Fibroblast of pulmonary artery (primary cell): ENCODE data around the gene NDUFS7.

Source experiments
- DNase-seq: peaks from one replicate; pipeline ENCODE4 v3.0.0-alpha.2; 2010; ENCODE audit warnings: low read depth
- H3K4me3 ChIP-seq: replicated peaks from 2 replicates; pipeline ENCODE4 v1.5.1; 2011; ENCODE audit warnings: low read depth, mild to moderate bottlenecking, control low read depth, low read length, moderate library complexity
- TF ChIP-seq, protein P1 (sequence below): IDR thresholded peaks from 2 replicates; pipeline ENCODE4 v1.5.1; 2011; ENCODE audit warnings: mild to moderate bottlenecking, control low read depth, low read length, inconsistent platforms; ENCODE audit errors: missing control alignments

The NDUFS7 gene

DNA sequence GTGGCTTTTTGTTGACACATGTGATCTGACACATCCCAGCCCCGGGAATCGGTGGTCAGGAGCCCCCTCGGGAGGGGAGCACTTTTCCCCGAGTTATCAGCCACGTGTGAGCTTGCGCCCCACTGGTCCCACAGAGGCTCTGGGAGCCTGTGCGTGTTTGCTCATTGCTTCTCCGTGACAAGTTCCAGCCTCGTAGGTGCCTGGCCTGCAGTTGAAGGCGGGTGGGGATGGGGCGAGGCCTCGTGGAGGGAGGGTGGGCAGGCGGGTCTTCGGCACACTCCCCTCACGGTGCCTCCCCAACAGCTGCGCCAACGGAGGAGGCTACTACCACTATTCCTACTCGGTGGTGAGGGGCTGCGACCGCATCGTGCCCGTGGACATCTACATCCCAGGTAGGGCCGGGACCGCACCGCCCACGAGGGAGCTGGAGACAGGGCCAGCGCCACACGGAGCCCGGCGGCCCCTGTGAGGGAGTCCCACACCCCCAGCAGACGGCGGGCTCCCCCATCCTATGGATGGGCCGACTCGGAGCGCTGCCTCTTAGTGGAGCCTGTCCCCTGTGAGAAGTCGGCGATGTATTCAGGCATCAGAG lies 9.3 kb downstream of the NDUFS7 start:
- DNase-seq, result no peak
- no peak overlapping the region for H3K4me3 ChIP-seq
- TF ChIP-seq, protein P1, sequence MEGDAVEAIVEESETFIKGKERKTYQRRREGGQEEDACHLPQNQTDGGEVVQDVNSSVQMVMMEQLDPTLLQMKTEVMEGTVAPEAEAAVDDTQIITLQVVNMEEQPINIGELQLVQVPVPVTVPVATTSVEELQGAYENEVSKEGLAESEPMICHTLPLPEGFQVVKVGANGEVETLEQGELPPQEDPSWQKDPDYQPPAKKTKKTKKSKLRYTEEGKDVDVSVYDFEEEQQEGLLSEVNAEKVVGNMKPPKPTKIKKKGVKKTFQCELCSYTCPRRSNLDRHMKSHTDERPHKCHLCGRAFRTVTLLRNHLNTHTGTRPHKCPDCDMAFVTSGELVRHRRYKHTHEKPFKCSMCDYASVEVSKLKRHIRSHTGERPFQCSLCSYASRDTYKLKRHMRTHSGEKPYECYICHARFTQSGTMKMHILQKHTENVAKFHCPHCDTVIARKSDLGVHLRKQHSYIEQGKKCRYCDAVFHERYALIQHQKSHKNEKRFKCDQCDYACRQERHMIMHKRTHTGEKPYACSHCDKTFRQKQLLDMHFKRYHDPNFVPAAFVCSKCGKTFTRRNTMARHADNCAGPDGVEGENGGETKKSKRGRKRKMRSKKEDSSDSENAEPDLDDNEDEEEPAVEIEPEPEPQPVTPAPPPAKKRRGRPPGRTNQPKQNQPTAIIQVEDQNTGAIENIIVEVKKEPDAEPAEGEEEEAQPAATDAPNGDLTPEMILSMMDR, result no peak

DNA sequence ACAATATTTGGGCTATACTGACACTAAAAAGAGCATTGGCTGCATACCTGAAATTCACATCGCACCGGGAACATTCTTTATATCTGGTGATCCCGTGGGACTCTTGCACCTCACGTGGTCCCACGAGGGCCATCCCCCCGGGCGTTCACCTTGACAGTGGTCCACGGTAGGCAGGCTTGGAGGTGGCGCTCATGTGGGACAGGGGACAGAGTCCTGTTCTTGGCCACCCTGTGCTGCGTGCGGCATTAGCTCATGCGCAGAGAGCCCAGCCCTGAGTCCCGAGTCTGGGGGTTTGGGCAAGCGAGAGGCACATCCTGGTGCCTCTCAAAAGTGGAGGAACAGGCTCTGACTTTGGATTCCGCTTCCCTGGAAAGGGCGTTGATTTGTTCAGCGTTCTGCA lies 10.1 kb downstream of the NDUFS7 start:
- TF ChIP-seq, protein P1, result no peak
- H3K4me3 ChIP-seq, result no peak overlapping the region
- no peak for DNase-seq

DNA sequence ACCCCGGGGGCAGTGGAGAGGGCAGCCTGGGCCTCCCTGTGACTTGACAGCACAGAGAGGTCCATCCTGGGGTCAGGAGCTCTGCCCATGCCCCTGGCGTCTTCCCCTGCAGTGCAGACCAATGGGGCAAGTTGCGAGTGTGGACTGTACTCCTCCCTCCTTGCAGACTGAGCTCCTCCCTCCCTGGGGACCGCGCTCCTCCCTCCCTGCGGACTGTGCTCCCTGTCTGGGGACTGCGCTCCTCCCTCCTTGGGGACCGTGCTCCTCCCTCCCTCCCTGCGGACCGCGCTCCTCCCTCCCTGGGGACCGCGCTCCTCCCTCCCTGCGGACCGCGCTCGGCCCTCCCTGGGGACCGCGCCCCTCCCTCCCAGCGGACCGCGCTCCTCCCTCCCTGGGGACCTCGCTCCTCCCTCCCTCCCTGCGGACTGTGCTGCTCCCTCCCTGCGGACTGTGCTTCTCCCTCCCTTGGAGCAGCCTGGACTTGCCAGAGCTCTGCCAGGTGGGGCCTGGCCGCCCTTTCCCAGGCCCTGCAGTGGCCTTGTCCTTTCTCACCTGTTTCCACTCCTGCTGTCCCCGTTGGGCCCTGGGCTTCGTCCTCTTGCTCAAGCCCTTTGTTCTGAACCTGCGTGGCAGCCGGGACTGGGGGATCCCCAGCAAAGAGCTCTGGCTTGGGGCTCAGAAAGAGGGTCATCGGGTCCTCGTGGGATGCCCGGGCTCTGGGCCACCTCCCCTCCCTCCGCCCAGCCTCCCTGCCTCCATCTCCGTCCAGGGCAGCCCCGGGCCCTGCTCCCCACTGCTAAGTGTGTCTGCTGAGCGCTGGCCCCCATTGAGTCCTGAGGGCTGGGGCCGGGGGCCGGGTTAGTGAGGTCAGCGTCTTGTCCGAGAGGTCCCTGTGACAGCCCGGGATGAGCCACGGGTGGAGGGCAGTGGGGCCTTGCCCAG lies 10.8 kb downstream of the NDUFS7 start:
- H3K4me3 ChIP-seq, result no peak overlapping the region
- TF ChIP-seq, protein P1, result no peak
- DNase-seq, result no peak

DNA sequence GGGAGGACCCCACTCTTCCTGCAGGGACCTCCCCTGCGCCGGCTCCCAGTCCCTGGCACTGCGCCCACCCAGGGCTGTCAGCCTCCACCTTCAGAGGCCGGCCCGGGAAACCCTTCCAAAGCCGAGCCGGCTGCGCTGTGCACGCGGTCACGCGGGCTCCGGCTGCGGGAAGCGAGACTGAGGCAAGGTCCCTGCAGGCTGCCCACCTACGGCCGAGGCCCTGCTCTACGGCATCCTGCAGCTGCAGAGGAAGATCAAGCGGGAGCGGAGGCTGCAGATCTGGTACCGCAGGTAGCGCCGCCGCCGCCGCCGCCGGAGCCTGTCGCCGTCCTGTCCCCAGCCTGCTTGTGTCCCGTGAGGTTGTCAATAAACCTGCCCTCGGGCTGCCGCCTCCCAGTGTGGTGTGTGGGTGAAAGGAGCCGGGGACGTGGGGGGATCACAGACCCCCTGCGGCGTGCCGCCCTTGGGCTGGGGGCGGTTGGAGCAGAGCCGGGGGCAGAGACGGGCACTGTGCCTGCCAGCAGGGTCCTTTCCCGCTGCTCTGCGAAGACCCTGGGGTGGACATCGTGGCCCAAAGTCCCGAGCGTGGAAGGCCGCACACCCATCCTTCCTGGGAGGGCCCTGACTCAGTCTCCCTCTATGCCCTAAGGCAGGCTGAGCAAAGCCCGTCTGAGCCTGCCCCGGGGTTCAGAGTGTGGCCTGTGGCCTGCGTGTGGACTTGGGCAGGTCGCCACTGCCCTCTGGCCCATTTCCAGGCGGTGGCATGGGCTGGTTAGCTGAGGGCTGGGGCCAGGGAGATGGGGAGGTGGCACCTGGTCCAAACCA lies 11.7 kb downstream of the NDUFS7 start:
- TF ChIP-seq, protein P1, result no peak
- H3K4me3 ChIP-seq, result no peak overlapping the region

DNA sequence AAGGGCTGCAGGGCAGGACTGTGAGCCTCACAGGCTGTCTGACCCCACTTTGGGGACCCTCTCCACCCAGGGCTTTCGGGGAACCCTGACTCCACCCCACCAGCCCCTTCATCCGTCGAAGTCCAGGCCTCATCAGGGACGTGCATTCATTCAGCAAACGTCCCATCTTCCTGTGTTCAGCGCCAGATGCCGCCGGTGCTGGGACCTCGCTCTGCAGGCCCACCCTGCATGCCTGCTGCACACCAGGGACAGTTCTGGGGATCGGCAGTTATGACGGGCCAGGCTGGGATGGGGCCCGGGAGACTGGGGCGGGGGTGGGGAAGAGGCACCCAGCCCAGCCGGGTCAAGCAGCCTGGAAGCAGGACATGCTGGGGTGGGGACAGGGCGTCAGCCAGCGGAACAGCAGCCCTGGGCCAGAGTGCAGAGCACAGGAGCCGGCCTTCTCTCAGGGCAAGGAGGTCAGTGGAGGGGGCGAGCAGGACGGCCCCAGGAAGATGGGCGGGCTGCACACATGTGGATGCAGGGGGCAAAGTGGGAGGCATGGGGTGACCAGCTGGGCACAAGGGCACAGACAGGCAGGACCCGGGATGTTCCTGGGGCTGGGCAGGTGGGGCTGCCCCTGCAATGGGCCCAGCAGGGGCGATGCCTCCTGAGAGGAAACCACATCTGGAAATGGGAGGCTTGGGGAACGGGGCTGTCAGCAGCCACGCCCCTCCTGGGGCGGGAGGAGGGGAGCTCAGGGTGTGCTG lies 12.5 kb downstream of the NDUFS7 start:
- DNase-seq, result no peak
- H3K4me3 ChIP-seq, result no peak overlapping the region
- TF ChIP-seq, protein P1, result no peak

More for the DNA sequence above, 11.7 kb downstream of the NDUFS7 start:
- no peak for DNase-seq

DNA sequence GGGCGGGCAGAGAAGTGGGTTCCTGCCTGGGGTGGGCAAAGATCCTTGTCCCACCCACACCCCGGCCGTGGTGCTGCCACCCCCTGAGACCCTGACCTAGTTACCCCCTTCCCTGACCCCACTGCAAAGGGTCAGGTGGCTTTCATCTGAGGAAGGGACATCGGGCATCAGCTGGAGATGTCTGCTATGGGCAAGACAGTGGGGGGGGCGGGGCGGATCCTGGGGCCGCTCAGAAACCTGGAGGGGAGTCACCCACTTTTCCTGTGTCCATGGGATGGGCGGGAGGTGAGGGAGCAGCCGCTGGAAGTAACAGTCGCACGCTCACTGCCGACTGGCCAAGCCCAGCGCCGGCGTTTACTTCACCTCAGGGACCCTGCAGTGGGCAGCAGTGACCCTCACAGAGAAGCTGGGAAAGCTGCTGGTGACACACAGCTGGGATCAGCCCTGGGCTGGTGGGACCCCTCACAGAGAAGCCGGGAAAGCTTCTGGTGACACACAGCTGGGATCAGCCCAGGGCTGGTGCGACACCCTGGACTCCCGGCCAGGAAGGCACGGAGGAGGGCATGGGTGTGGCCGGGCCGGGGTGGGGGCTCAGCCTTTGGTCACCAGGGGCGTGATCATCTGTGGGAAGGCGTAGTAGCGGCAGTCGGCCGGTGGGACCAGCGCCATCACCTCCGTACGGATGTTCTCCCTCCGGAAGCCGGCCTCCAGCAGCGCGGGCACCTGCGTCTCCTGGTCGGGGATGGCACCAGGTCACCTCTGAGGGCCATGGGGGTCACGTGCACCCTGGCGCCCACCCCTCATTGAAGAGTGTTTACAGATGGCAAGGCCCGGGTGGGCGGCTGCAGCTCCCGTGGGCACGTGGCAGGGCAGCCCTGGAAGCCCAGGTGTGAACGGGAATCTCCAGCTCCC lies 13.3 kb downstream of the NDUFS7 start:
- H3K4me3 ChIP-seq, result no peak overlapping the region
- TF ChIP-seq, protein P1, result no peak
- no peak for DNase-seq
